GM11168 (cell line): ENCODE results near the gene MYO3B.

Experiments used
- in situ Hi-C: fragments of 300-500 bp; cut with MboI; formaldehyde crosslinking; loops from one replicate; pipeline ENCODE4 v1.12.0; 2022; ENCODE audit warnings: low sequenced_read_pairs; ENCODE audit not compliant: unreplicated experiment

MYO3B gene

GRCh38 chr2:170161516-170162270 is 16.3 kb upstream of the MYO3B start:
- in situ Hi-C loops: no loop called here

GRCh38 chr2:170162271-170162632 is 15.7 kb upstream of the MYO3B start:
- in situ Hi-C loops: no loop called here

GRCh38 chr2:170163411-170164065 is 14.4 kb upstream of the MYO3B start:
- in situ Hi-C loops: no loop called here

- in situ Hi-C loops: no loop called here
These were observed 12.8 kb upstream of the MYO3B start for GRCh38 chr2:170165129-170165528.

- in situ Hi-C loops: no loop called here
These were observed 11.2 kb upstream of the MYO3B start for GRCh38 chr2:170166735-170167134.

- in situ Hi-C loops: no loop called here
These were observed 7.5 kb upstream of the MYO3B start for GRCh38 chr2:170170281-170171040.

GRCh38 chr2:170176212-170176611 is 1.7 kb upstream of the MYO3B start:
- in situ Hi-C loops: no loop called here

- in situ Hi-C loops: no loop called here
These were observed 2.2 kb downstream of the MYO3B start for GRCh38 chr2:170180031-170180566.

- in situ Hi-C loops: no loop called here
These were observed 3.7 kb downstream of the MYO3B start for GRCh38 chr2:170181602-170182001.

GRCh38 chr2:170185319-170185718 is 7.4 kb downstream of the MYO3B start:
- in situ Hi-C loops: no loop called here

GRCh38 chr2:170189757-170190156 is 11.8 kb downstream of the MYO3B start:
- in situ Hi-C loops: no loop called here

- in situ Hi-C loops: no loop called here
These were observed 12.2 kb downstream of the MYO3B start for GRCh38 chr2:170190172-170190571.

- in situ Hi-C loops: no loop called here
These were observed 13.4 kb downstream of the MYO3B start for GRCh38 chr2:170191166-170191866.

GRCh38 chr2:170196963-170197362 is 19.0 kb downstream of the MYO3B start:
- in situ Hi-C loops: no loop called here

GRCh38 chr2:170201275-170201674 is 23.3 kb downstream of the MYO3B start:
- in situ Hi-C loops: no loop called here

GRCh38 chr2:170201734-170202393 is 23.9 kb downstream of the MYO3B start:
- in situ Hi-C loops: no loop called here

GRCh38 chr2:170202437-170202836 is 24.5 kb downstream of the MYO3B start:
- in situ Hi-C loops: no loop called here

GRCh38 chr2:170204298-170204951 is 26.5 kb downstream of the MYO3B start:
- in situ Hi-C loops: no loop called here

- in situ Hi-C loops: no loop called here
These were observed 28.3 kb downstream of the MYO3B start for GRCh38 chr2:170206246-170206645.
